DMS153 treated with DMSO at 0.1 percent for 48 hours (cell line): ENCODE data around the gene CELSR1.
"Not testable (repeated sequence)": the region's sequence is repeated elsewhere in the genome, so short reads cannot be mapped to it uniquely, and the experiment has no call there.

Source experiments
- DNase-seq: peaks from one replicate; lab custom pipeline; 2025; ENCODE audit not compliant: unreplicated experiment; lab: John Stamatoyannopoulos, UW

CELSR1 gene

DNA sequence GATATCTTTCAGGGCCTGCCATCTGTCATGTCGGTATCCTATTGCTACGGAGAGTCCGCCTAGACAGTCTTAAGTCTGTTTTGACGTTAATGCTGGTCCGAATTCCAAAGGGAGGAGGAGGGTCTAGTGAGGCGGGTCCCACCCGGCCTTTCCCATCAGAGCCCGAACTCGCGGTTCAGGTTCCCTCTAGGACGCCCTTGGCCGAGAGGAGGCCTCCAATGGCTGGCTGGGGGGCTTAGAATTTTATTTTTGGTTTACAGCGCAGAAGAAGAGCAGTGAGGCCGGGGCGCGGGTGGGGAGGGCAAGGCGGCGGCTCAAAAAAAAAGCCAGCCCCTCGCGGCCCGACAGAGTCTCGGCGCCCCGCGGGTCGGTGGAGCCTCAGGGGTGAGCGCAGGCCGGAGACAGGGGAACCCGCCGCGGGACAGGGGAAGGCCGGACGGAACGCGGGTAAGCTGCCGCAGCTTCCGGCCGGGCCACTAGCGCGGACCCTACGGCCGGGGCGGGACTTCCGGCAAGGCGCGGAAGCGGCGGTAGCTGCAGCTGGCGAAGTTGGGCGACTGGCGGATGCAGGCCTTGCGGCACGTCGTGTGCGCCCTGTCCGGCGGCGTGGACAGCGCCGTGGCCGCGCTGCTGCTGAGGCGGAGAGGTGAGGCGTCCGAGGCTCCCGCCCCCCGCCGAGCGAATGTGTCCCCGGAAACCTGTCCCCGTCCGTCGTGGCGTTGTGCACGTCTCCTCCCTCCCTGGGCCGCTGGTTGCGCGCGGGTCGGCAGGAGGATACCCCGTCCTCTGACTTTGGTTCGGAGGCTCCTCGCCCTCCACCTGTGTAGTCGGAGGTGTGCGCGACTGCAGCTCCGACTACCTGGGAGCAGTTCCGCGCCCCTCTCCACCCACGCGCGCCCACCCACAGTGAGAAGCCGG lies 202.0 kb downstream of the CELSR1 start, which contains the start of gene TRMU:
TRMU (plus strand) TSS at position 514 of the 918 bp plus-strand sequence; CDS start at position 565, 51 bp downstream.
- peak; percentile 62 for DNase-seq

DNA sequence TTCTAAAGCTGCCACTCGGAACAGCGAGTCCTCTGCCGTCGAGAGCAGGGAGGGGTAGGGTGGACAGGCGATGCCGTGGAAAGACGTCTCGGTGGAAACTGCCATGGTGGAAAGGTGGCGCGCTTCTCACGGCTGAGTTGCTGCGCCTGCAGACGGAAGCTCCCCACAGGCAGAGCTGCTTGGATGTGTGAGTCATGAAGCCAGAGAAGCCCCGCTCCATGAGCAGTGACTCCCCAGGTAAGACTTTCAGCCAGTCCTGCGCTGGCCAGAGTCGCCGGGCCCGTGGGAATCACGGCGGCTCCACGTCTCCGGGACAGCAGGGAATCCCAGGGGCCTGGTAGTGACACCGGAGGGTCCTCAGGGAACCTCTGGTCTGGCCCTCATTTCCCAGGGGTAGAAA lies 205.9 kb downstream of the CELSR1 start:
- DNase-seq = no peak

DNA sequence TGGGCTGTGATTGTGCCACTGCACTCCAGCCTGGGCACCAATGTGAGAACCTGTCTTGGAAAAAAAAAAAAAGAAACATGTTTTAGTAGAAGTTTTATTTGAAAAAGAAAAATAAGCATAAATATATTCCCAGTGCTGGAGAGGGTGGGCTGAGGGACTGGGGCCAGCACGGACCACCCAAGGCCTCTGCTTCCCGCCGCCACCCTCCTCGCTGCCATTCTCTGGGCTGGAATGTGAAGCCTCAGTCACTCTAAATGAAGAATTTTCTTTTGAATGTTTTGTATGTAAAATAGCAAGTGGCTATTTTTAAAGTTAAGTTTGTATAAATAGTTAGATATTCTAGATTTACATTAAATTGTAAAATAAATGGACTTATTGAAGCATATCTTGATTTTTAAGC lies 207.0 kb downstream of the CELSR1 start:
- no peak for DNase-seq

DNA sequence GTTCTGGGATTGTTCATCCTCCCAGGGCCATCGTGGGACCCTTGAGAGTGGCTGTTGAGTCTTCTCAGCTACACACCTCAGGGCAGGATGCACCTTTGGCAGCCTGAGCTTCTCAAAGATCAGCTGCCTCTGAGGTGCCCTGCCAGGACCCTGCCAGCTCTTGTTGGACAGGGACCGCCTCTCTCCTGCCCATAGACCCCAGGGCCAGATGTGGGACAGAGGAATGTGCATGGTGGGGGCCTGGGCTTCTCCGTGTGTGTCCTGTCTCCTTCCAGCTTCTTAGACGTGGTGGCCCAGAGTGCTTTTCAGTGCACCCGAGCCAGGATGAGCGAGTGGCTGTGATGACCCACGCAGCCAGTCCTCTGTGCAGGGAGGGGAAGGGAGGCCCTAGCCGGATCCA lies 207.8 kb downstream of the CELSR1 start:
- DNase-seq = no peak

DNA sequence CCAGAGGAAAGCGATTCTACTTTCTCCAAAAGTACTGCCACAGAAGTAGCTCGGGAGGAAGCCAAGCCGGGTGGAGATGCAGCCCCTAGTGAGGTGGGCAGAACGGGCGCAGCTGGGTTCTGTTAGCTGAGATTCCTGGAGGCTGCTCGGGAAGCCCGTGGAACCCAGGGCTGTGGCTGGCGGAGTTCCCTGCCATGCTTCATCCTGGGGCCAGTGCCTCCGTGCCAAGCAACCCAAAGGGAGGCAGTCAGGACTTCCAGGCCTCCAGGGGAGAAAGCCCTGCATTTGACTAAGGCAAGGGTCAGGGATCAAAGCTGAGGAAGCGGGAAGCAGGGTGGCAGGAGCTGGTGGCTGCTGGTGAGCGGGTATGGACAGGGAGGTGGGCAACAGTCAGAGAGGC lies 208.6 kb downstream of the CELSR1 start:
- no peak for DNase-seq

DNA sequence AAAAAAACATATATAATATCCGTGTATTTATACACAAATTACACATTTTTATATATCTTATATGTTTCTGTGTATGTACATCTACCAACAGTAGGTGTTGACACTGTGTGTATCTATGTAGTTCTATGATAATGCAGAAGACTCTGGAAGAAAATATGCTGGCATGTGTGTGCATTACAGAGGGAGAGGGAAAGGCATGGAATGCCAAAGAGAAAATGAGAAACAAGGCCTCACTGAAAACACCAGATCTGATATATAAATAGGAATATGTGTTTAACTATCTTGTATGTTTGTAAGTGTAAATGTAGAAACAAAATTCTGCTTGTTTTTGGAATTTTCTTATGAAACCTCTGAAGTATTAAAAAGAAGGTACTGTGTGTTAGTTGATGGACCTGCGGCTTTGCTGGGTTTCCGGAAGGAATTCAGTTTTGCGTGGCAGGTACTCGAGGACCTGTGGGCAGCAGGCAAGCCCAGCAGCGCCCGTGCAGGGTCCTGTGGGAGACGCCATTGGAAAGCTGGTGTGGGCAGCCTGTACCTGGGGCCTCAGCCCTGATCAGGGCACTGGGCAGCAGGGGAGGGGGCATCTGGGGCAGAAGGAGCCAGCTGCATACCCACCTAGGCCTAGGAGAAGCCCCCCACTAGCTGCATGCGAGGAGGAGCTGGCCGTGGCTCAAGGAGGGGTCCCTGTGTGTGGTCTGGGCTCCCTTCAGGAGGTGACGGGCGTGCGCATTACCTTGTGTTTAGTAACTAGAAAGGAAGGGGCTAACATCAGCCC lies 209.5 kb downstream of the CELSR1 start:
- DNase-seq = no peak

DNA sequence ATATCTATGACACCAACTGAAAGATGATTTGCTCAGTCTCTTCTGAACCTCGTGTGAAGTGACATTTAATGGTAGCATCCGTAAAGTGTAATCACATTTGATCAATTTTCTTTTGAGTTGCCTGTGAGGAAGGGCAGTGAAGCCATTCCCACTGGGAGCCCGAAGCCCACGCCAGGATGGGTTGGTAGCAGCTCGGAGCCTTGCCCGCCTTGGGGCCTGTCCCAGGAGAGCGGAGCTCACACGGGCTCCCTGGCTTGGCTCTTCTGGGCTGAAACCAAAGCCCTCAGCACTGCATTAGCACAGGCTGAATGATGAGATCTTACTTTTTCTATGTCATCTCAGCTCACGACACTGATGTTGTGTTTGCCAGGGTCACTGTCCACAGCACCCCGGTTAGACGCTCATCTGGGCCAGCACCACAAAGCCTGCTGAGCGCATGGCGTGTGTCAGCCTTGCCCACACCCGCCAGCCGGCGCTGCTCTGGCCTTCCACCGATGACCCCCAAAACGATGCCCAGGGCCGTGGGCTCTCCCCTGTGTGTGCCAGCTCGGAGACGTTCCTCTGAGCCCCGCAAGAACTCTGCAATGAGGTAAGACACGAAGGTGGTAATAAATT lies 211.2 kb downstream of the CELSR1 start:
- DNase-seq = no peak

DNA sequence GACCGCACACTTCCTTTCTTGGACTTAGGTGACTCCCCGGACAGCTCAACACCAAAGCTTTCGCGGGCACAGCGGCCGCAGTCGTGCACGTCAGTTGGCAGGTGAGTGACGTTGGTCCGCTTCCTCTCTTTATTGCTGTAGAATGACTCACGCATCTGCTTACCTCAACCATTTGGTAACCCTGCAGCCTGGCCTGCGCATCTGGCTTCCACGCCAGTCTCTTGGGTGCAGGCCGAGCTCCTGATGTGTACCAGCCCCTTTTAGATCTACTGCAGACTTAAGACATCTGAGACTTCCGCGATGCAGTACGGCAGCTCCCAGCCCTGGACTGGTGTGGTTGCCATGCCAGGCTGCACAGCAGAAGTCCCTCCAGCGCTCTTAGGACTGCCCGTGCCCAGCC lies 214.3 kb downstream of the CELSR1 start:
- no peak for DNase-seq

DNA sequence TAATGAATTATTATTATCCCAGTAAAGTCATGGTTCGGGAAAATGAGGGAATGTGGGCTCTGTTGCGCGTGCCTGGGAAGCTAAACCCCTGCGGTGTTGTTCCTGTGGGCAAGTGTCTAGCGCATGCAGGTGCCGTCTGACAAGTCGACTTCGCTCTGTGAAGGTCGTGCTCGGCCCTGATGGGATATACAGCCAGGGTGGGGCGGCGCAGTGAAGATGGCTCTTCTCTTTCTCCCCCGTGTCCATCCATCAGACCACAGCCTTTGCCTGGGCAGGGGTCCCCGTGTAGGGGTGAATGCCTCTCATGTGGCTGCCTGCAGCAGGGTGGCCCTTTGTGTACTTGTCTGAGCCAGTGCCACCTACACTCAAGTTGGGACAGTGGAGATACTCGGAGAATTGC lies 214.7 kb downstream of the CELSR1 start:
- DNase-seq = no peak

DNA sequence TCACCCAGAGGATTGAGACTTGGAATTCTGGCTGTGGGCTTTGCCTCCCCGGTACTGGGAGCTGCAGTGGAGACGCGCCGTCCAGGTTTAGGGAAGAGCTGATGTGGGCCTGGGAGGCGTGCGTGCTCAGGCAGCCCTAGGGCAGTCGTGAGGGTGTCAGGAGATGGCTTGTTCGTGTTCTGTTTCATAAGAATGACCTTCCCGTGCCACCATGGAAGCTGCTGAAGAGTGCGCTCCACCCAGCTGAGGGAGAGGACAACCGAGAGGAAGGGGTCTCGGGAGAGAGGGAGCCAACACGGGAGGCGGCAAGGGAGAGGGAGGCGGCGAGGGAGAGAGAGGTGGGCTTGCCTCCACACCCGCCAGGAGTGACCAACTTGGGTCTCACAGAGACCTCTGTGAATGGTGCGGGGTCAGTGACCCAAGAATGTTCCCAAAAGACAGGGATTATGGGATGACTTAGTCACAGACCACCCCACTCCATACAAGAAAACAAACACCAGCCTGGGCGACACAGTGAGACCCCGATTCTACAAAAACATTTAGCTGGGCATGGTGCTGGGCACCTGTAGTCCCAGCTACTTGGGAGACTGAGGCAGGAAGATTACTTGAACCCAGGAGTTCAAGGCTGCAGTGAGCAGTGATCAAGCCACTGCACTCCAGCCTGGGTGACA lies 216.6 kb downstream of the CELSR1 start:
- DNase-seq = no peak

DNA sequence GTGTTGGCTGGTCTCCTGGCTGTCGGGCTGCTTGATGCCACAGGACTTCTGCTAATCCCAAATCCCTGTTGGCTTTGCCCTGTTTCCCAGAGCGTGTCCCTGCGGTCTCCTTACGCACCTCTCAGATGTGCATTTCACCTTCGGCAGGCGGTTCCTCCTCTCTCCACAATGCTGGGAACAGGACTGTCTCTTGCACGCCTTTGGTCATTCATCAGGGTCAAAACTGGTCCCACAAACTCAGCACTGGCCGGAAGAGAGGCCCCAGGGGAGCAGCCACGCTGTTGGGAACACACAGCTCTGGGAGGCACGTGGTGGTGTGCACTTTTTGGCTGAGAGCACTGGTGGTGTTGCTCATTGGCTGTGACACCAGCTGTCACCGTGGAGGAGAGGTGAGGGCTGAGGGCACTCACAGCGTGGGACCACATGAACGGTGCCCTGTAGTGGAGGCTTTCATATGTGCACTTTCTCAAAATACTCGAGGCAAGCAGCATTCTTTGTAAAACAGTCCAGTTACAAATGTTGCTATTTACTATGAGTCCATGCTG lies 217.2 kb downstream of the CELSR1 start:
- no peak for DNase-seq

DNA sequence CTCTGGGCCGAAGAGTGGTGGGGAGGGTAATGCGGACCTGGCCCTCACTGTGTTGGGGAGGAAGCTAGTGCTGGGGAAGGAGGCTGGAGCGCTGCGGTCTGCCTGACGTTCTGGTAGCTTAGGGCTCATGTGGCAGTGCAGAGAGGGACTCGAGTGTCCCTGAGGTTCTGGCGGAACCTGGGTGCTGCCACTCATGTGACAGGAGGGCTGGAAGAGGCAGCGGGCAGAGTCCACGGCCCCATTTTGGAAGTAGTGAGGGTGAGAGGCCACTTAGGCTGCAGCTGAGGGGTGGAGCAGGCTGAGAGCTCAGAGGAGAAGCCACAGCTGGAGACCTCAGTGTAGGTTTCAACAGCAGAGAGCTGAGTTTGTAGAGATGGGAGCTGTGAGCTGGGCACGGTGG lies 218.1 kb downstream of the CELSR1 start:
- no peak for DNase-seq

DNA sequence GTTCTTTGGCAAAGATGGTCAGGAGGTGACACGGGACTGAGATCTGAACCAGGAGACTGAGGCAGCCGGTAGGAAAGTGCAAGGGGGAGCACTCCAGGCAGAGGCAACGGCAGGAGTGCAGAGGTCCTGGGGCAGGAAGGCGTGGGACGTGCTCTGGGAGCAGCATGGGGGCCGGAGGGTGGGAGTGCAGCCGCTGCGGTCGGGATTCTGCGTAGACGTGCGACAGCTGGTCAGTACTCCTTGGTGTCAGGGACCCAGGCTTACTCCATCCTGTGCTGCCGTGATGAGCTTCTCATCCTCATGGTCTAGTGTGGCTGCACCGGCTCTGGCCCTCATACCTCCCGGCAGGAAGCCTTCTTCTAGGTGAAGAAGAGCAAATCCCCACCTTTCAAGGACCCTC lies 218.8 kb downstream of the CELSR1 start:
- no peak for DNase-seq

DNA sequence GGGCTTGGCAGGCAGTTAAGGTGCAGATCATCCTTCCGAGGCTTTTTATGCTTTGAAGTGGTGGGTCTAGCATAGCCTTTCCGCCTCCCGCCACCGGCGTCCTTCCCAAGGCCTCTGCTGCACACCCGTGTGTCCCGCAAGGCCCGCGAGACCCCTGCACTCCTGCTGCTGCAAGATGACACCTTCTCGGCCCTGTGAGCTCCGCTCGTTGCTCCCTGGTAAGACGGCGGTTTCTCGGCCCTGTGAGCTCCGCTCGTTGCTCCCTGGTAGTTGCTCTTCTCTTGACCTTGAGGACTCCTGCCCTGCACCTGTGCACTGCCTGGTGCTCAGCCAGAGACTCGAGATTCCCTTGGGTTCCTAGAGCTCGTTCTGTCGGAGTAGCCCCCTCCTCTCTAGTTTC lies 219.8 kb downstream of the CELSR1 start:
- no peak for DNase-seq

DNA sequence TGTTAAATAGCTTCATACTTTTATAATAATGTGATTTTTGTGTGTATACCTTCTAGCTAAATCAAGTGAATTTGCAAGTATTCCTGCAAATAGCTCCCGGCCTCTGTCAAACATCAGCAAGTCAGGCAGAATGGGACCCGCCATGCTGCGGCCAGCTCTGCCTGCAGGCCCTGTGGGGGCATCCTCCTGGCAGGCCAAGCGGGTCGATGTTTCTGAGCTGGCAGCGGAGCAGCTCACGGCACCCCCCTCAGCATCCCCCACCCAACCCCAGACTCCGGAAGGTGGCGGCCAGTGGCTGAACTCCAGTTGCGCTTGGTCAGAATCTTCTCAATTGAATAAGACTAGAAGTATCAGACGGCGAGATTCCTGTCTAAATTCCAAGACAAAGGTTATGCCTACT lies 221.4 kb downstream of the CELSR1 start:
- DNase-seq = no peak

DNA sequence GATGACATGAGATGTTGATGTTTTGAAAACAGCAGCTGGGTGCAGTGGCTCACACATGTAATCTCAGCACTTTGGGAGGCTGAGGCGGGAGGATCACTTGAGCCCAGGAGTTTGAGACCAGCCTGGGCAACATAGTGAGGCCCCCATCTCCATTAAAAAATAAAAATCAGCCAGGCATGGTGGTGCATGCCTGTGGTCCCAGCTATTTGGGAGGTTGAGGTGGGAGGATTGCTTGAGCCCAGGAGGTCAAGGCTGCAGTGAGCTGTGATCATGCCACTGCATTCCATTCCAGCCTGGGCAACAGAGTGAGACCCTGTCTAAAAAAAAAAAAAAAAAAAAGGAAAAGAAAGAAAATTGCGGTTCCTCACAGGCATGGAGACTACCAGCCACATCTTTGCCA lies 224.6 kb downstream of the CELSR1 start:
- not testable (repeated sequence) for DNase-seq

DNA sequence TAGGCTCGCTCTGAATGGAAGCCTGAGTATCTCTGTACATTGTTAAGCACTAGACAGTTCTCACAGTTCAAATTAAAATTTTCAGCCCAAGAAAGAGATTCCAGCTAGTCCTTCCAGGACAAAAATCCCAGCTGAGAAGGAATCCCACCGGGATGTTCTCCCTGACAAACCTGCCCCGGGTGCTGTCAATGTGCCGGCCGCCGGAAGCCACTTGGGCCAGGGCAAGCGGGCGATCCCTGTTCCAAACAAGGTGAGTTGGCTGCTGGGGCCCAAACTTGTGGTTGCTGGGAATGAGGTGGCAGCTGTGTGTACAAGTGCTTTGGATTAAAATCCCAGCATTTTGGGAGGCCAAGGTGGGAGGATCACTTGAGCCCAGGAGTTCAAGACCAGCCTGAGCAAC lies 225.4 kb downstream of the CELSR1 start:
- DNase-seq = no peak
